ENCODE data around the gene CTSC.

Gene CTSC

DNA sequence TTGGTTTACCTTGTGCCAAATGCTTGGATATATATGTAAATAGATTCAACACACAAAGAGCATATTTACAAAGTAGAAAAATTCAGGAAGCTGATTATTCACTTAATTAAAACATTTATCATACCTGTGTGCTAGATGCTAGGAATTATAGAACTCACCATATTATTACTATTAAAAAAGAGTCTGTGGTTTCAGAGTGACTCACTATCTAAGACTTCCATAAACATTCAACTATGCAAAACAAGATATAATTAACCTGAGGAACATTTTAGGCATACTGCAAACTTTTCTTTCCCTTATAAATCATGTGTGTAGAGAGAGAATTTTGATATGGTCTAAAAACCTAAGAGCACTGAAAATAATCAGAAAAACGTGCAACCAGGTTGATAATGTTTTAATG, 27.3 kb downstream of the CTSC start:
- no peak overlapping the region for H3K4me3 ChIP-seq (ENCODE audit: control insufficient read depth, low read depth, low read length)
- TF ChIP-seq, protein P1, sequence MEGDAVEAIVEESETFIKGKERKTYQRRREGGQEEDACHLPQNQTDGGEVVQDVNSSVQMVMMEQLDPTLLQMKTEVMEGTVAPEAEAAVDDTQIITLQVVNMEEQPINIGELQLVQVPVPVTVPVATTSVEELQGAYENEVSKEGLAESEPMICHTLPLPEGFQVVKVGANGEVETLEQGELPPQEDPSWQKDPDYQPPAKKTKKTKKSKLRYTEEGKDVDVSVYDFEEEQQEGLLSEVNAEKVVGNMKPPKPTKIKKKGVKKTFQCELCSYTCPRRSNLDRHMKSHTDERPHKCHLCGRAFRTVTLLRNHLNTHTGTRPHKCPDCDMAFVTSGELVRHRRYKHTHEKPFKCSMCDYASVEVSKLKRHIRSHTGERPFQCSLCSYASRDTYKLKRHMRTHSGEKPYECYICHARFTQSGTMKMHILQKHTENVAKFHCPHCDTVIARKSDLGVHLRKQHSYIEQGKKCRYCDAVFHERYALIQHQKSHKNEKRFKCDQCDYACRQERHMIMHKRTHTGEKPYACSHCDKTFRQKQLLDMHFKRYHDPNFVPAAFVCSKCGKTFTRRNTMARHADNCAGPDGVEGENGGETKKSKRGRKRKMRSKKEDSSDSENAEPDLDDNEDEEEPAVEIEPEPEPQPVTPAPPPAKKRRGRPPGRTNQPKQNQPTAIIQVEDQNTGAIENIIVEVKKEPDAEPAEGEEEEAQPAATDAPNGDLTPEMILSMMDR (conservative IDR thresholded peaks at IDR 0.05; ENCODE audit: control insufficient read depth, insufficient read depth, low read depth, low read length): no peak
- DNase-seq (ENCODE audit: low read depth): peak; percentile 23

DNA sequence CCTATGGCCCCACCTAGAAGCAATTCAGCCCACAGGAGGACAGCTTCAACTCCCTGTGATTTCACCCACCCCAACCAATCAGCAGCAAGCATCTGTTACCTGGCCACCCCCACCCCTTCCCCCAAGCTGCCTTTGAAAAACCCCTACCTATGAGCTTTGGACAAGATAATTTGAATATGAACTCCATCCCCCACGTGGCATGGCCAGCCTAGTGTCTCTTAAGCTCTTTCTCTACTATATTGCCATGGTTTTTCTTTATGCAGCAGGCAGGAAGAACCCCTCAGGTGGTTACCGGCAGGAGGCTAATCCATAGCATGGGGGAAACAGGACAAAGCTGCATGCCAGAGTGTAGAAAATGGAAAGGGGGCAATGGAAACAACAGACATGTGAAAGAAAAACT, 29.0 kb downstream of the CTSC start:
- no peak overlapping the region for H3K4me3 ChIP-seq (ENCODE audit: control insufficient read depth, low read depth, low read length)
- DNase-seq (ENCODE audit: low read depth): no peak
- TF ChIP-seq, protein P1 (conservative IDR thresholded peaks at IDR 0.05; ENCODE audit: control insufficient read depth, insufficient read depth, low read depth, low read length): no peak

DNA sequence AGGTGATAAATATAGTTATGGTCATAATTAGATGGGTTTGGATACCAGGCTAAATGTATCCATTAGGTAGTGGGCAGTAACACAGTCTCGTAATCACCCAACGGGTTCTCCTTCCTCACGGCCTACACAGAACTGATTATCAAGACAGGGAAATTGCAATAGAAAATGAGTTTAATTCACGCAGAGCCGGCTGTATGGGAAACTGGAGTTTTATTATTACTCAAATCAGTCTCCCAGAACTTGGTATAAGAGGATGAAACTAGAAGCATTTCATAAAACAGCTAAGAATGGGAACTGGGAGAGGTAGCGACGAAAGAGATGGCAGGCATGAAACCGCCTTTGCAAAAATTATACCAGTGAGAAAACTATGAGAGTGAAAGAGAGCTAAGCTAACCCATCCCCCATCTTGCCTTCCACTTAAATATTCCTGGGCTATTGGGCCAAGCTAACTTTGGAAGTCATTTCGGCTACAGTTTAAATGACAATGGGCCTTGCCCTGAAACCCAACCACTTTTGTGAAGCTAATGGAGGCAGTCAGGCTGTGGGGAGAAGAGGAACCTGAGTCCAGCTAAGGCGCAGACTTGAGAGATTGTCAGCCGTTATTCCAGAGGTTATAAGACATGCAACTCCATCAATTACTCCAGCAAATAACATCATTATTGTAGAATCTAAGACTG, 29.6 kb downstream of the CTSC start:
- DNase-seq (ENCODE audit: low read depth): no peak
- TF ChIP-seq, protein P1 (conservative IDR thresholded peaks at IDR 0.05; ENCODE audit: control insufficient read depth, insufficient read depth, low read depth, low read length): no peak
- no peak overlapping the region for H3K4me3 ChIP-seq (ENCODE audit: control insufficient read depth, low read depth, low read length)

DNA sequence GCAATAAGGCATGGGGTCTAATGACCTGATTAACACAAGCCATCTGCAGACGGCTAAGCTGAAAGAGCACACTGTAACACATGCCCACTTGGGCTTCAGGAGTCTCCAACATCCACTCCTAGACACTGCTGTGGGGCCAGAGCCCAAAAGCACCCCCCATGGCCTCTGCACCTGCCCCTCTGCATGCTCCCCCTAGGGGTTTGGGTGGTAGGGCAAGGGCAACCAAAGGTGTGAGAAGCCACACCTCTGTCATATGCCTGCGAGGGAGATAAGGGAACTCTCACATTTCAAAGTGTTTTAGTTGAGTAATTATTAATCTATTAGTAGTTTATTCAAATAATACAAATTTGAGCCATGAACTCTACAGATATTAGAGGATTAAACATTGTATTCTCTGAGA, 30.8 kb downstream of the CTSC start:
- DNase-seq (ENCODE audit: low read depth): no peak
- no peak overlapping the region for H3K4me3 ChIP-seq (ENCODE audit: control insufficient read depth, low read depth, low read length)
- TF ChIP-seq, protein P1 (conservative IDR thresholded peaks at IDR 0.05; ENCODE audit: control insufficient read depth, insufficient read depth, low read depth, low read length): no peak

DNA sequence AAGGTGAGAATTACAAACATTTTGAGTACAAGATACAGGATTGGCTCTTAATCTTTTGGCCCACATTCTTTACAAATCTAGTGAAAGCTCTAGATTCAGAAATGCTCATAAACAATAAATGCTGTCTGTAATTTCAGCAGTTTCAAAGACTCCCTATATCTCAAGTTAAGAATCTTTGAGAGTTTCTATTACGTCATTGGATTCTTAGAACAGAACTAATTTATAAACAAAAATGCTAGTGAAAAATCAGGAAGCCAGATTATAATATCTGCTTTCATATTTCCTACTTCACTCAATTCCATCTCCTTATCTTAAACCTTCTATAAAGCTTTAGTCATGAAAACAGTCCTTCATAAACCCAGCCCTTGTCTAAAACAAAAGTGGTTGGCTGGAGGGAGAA, 32.1 kb downstream of the CTSC start:
- H3K4me3 ChIP-seq (ENCODE audit: control insufficient read depth, low read depth, low read length): no peak overlapping the region
- TF ChIP-seq, protein P1 (conservative IDR thresholded peaks at IDR 0.05; ENCODE audit: control insufficient read depth, insufficient read depth, low read depth, low read length): no peak
- DNase-seq (ENCODE audit: low read depth): no peak

DNA sequence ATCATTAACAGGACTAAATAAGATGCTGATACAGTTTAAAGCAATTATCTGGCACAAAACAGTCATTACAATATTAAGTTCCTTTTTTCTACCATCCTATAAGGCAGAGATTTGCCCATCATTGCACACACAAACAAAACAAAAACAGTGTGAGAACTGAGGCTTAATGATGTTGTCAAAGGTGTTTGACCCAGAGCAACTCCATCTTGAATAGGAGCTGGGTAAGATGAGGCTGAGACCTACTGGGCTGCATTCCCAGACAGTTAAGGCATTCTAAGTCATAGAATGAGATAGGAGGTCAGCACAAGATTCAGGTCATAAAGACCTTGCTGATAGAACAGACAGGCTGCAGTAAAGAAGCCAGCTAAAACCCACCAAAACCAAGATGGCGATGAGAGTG, 33.2 kb downstream of the CTSC start:
- DNase-seq (ENCODE audit: low read depth): no peak
- TF ChIP-seq, protein P1 (conservative IDR thresholded peaks at IDR 0.05; ENCODE audit: control insufficient read depth, insufficient read depth, low read depth, low read length): no peak

DNA sequence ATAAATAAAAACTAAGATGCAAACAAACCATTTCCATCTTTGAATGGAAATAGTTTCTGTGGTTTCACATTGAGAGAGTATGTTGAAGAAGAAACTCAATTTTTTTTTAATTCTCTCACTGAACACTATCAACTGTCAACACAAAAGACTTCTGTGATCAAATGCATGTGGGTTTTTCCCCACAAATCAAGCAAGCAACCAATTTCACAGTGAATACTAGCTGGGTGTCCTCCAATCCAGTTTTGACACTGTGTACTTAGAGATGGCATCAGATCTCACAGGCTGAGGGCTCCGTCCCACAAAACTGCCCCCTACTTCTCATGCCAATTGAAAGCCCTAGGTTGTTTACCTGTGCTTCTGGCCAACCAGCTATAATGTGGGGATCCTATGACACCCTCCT, 34.5 kb downstream of the CTSC start:
- TF ChIP-seq, protein P1 (conservative IDR thresholded peaks at IDR 0.05; ENCODE audit: control insufficient read depth, insufficient read depth, low read depth, low read length): no peak
- no peak overlapping the region for H3K4me3 ChIP-seq (ENCODE audit: control insufficient read depth, low read depth, low read length)
- no peak for DNase-seq (ENCODE audit: low read depth)

More for the DNA sequence above, 33.2 kb downstream of the CTSC start:
- no peak overlapping the region for H3K4me3 ChIP-seq (ENCODE audit: control insufficient read depth, low read depth, low read length)
